Neural progenitor cell (in vitro differentiated cells): ENCODE data around the gene ABCA7. TPM values are rescaled to one million over a fixed set of nuclear protein-coding genes. Genes with fewer than 3 reads are reported as not detected.

ENCODE experiments used
- DNase-seq: peaks from one replicate; pipeline ENCODE4 v3.0.0-alpha.2; 2016; ENCODE audit warnings: low spot score
- H2AFZ ChIP-seq: fragments of 200-600 bp; sonication (generic); replicated peaks from 2 replicates; pipeline ENCODE4 v1.6.1; 2016; ENCODE audit warnings: antibody characterized with exemption
- H3F3A ChIP-seq: fragments of 200-600 bp; sonication (generic); 2 replicates; pipeline ENCODE4 v1.6.1; 2016; ENCODE audit warnings: antibody characterized with exemption, low read depth
- H3K27ac ChIP-seq: fragments of 200-600 bp; sonication (generic); 2 replicates; pipeline ENCODE4 v1.5.1; 2016; ENCODE audit warnings: mild to moderate bottlenecking
- H3K27me3 ChIP-seq: fragments of 200-600 bp; sonication (generic); 2 replicates; pipeline ENCODE4 v1.6.1; 2016; ENCODE audit warnings: mild to moderate bottlenecking, moderate library complexity
- H3K36me3 ChIP-seq: fragments of 200-600 bp; sonication (generic); 2 replicates; pipeline ENCODE4 v1.5.1; 2016
- H3K4me1 ChIP-seq: fragments of 200-600 bp; sonication (generic); 2 replicates; pipeline ENCODE4 v1.6.1; 2016; ENCODE audit warnings: mixed run types
- H3K4me2 ChIP-seq: fragments of 200-600 bp; sonication (generic); 2 replicates; pipeline ENCODE4 v1.6.1; 2016
- H3K4me3 ChIP-seq: fragments of 200-600 bp; sonication (generic); 2 replicates; pipeline ENCODE4 v1.5.1; 2016
- H3K79me2 ChIP-seq: fragments of 200-600 bp; sonication (generic); 2 replicates; pipeline ENCODE4 v1.6.1; 2016; ENCODE audit warnings: low read depth
- H3K9ac ChIP-seq: fragments of 200-600 bp; sonication (generic); 2 replicates; pipeline ENCODE4 v1.6.1; 2016
- H3K9me3 ChIP-seq: fragments of 200-600 bp; sonication (generic); 2 replicates; pipeline ENCODE4 v1.5.1; 2016; ENCODE audit warnings: low read depth
- H4K20me1 ChIP-seq: fragments of 200-600 bp; sonication (generic); 2 replicates; pipeline ENCODE4 v1.6.1; 2016; ENCODE audit warnings: low read depth
- H3K27ac Mint-ChIP-seq: 3 replicates; pipeline ENCODE4 v1.8.0; 2021; ENCODE audit warnings: mixed read lengths
- H3K27me3 Mint-ChIP-seq: 2 replicates; pipeline ENCODE4 v1.8.0; 2022; ENCODE audit warnings: low read depth, mild to moderate bottlenecking, inconsistent platforms, moderate library complexity, mixed read lengths; ENCODE audit not compliant: insufficient read depth
- H3K36me3 Mint-ChIP-seq: 3 replicates; pipeline ENCODE4 v1.8.0; 2021; ENCODE audit warnings: mixed read lengths
- H3K4me1 Mint-ChIP-seq: 3 replicates; pipeline ENCODE4 v1.8.0; 2021; ENCODE audit warnings: mixed read lengths
- H3K4me3 Mint-ChIP-seq: 3 replicates; pipeline ENCODE4 v1.8.0; 2021; ENCODE audit warnings: mild to moderate bottlenecking, moderate library complexity, mixed read lengths
- H3K9me3 Mint-ChIP-seq: 3 replicates; pipeline ENCODE4 v1.8.0; 2020; ENCODE audit warnings: mixed read lengths
- CTCF ChIP-seq: fragments of 200-600 bp; sonication (generic); IDR thresholded peaks from 2 replicates; pipeline ENCODE4 v1.5.1; 2017; ENCODE audit warnings: antibody characterized with exemption, mild to moderate bottlenecking
- EZH2 ChIP-seq: fragments of 200-600 bp; sonication (generic); IDR thresholded peaks from 2 replicates; pipeline ENCODE4 v1.6.1; 2017; ENCODE audit warnings: antibody characterized with exemption, mild to moderate bottlenecking, moderate library complexity
- EZH2phosphoT487 ChIP-seq: fragments of 200-600 bp; sonication (generic); IDR thresholded peaks from 2 replicates; pipeline ENCODE4 v1.6.1; 2017; ENCODE audit warnings: antibody characterized with exemption
- total RNA-seq: library from RNA; depleted of rRNA; stranded (reverse); fragments of >200 nt; gene quantifications from 2 replicates; pipeline ENCODE4 v1.2.3, GENCODE V29; 2015; ENCODE audit warnings: low replicate concordance

Gene ABCA7
- total RNA-seq, 1 donor from 2014 or later = 1.4 TPM

GRCh38 chr19:1110809-1111640, 71.1 kb downstream of the ABCA7 start:
- no peak overlapping the region for H3K4me3 Mint-ChIP-seq

GRCh38 chr19:1111641-1112267, 71.8 kb downstream of the ABCA7 start:
- Histone ChIP-seq H3K36me3 (no peaks in the 10 kb centered on the region), H2AFZ (no peak overlapping the region), H3K4me3 (no peak overlapping the region), H3K9me3 (no peaks in the 10 kb centered on the region), H3K4me2 (no peak overlapping the region), H3K9ac (no peak overlapping the region), H3F3A (peaks cover 21% of the 10 kb centered on the region), H4K20me1 (peaks cover 15% of the 10 kb centered on the region), H3K27ac (no peak overlapping the region), H3K4me1 (peaks cover 3% of the 10 kb centered on the region), H3K79me2 (no peaks in the 10 kb centered on the region), H3K27me3 (no peaks in the 10 kb centered on the region)
- no peak overlapping the region for H3K27ac Mint-ChIP-seq
- no peak for DNase-seq
- no peaks in the 10 kb centered on the region for H3K27me3 Mint-ChIP-seq
- no peaks in the 10 kb centered on the region for H3K4me1 Mint-ChIP-seq
- H3K9me3 Mint-ChIP-seq = no peaks in the 10 kb centered on the region
- no peak for TF ChIP-seq EZH2phosphoT487
- no peak overlapping the region for H3K4me3 Mint-ChIP-seq
- H3K36me3 Mint-ChIP-seq = no peaks in the 10 kb centered on the region

More at GRCh38 chr19:1110809-1111640, 71.1 kb downstream of the ABCA7 start:
- H3K4me2 ChIP-seq = no peak overlapping the region
- peaks cover 2% of the 10 kb centered on the region for H3K79me2 ChIP-seq
- H3K9me3 ChIP-seq = no peaks in the 10 kb centered on the region
- no peak overlapping the region for H3K27ac Mint-ChIP-seq
- no peak overlapping the region for H3K4me3 ChIP-seq
- H3K4me1 ChIP-seq = peaks cover 3% of the 10 kb centered on the region
- H2AFZ ChIP-seq = no peak overlapping the region
- no peak for DNase-seq
- no peaks in the 10 kb centered on the region for H3K27me3 Mint-ChIP-seq
- no peaks in the 10 kb centered on the region for H3K4me1 Mint-ChIP-seq
- H3F3A ChIP-seq = peaks cover 21% of the 10 kb centered on the region
- no peaks in the 10 kb centered on the region for H3K27me3 ChIP-seq
- no peaks in the 10 kb centered on the region for H3K36me3 Mint-ChIP-seq
- H4K20me1 ChIP-seq = peaks cover 22% of the 10 kb centered on the region
- H3K36me3 ChIP-seq = no peaks in the 10 kb centered on the region
- H3K27ac ChIP-seq = no peak overlapping the region
- H3K9me3 Mint-ChIP-seq = no peaks in the 10 kb centered on the region
- TF ChIP-seq CTCF (no peak), EZH2phosphoT487 (no peak), EZH2 (no peak)
- no peak overlapping the region for H3K9ac ChIP-seq

GRCh38 chr19:1112268-1113029, 72.5 kb downstream of the ABCA7 start:
- Mint-ChIP-seq H3K27me3 (no peaks in the 10 kb centered on the region), H3K4me1 (no peaks in the 10 kb centered on the region), H3K36me3 (no peaks in the 10 kb centered on the region), H3K4me3 (no peak overlapping the region), H3K9me3 (no peaks in the 10 kb centered on the region), H3K27ac (no peak overlapping the region)
- H3K9me3 ChIP-seq = no peaks in the 10 kb centered on the region
- no peaks in the 10 kb centered on the region for H3K36me3 ChIP-seq
- peaks cover 8% of the 10 kb centered on the region for H4K20me1 ChIP-seq
- H3K79me2 ChIP-seq = no peaks in the 10 kb centered on the region
- no peaks in the 10 kb centered on the region for H3K27me3 ChIP-seq
- H3K4me1 ChIP-seq = peaks cover 3% of the 10 kb centered on the region
- H3K4me2 ChIP-seq = no peak overlapping the region
- no peak overlapping the region for H2AFZ ChIP-seq
- H3K27ac ChIP-seq = no peak overlapping the region
- peaks cover 16% of the 10 kb centered on the region for H3F3A ChIP-seq
- TF ChIP-seq CTCF (no peak), EZH2 (no peak), EZH2phosphoT487 (no peak)
- no peak overlapping the region for H3K9ac ChIP-seq
- DNase-seq = peak; percentile 55
- no peak overlapping the region for H3K4me3 ChIP-seq
